ENCODE data around the gene ARRB1. TPM values are rescaled to one million over a fixed set of nuclear protein-coding genes. Genes with fewer than 3 reads are reported as not detected.

ARRB1 gene
- polyA plus RNA-seq, 1 experiment: 15.7 TPM

- DNase-seq (ENCODE audit: low read depth): no peak
- no peak overlapping the region for H3K4me3 ChIP-seq (ENCODE audit: low read depth, low read length)
- POLR2A ChIA-PET: no interaction called here
- TF ChIP-seq CTCF (IDR thresholded peaks at IDR 0.05; ENCODE audit: insufficient read depth, low read depth, low read length): no peak
- H3K36me3 ChIP-seq (ENCODE audit: control insufficient read depth, insufficient read depth, low read length): no peaks in the 10 kb centered on the region
- CTCF ChIA-PET: interaction anchor here (1.6 kb wide), 1 partner anchor 9 kb away, joined by 7 read pairs; no protein-coding TSS in a partner anchor
- H3K27me3 ChIP-seq (ENCODE audit: control insufficient read depth, insufficient read depth, low read length): peaks cover 9% of the 10 kb centered on the region
Observed at GRCh38 chr11:75394085-75394840, 42.8 kb upstream of the ARRB1 start.

- DNase-seq (ENCODE audit: low read depth): no peak
- no peak for TF ChIP-seq CTCF (IDR thresholded peaks at IDR 0.05; ENCODE audit: insufficient read depth, low read depth, low read length)
- Histone ChIP-seq H3K4me3 (ENCODE audit: low read depth, low read length) (no peak overlapping the region), H3K36me3 (ENCODE audit: control insufficient read depth, insufficient read depth, low read length) (no peaks in the 10 kb centered on the region), H3K27me3 (ENCODE audit: control insufficient read depth, insufficient read depth, low read length) (peaks cover 11% of the 10 kb centered on the region)
- POLR2A ChIA-PET: no interaction called here
- CTCF ChIA-PET: interaction anchor here (0.7 to 14.3 kb wide), 11 partner anchors 8 to 141 kb away, joined by 3 to 389 read pairs (median 12); no protein-coding TSS in a partner anchor
Observed at GRCh38 chr11:75389925-75390324, 38.5 kb upstream of the ARRB1 start.

GRCh38 chr11:75389276-75389605 lies 37.8 kb upstream of the ARRB1 start:
- no peak for TF ChIP-seq CTCF (IDR thresholded peaks at IDR 0.05; ENCODE audit: insufficient read depth, low read depth, low read length)
- POLR2A ChIA-PET: no interaction called here
- DNase-seq (ENCODE audit: low read depth): no peak
- H3K4me3 ChIP-seq (ENCODE audit: low read depth, low read length): no peak overlapping the region
- CTCF ChIA-PET: interaction anchor here (0.6 to 14.3 kb wide), 20 partner anchors 9 to 769 kb away, joined by 3 to 389 read pairs (median 6); partner anchors contain the start of genes GDPD5 and RPS3
- H3K36me3 ChIP-seq (ENCODE audit: control insufficient read depth, insufficient read depth, low read length): no peaks in the 10 kb centered on the region
- H3K27me3 ChIP-seq (ENCODE audit: control insufficient read depth, insufficient read depth, low read length): peaks cover 9% of the 10 kb centered on the region

GRCh38 chr11:75388386-75389275 lies 37.2 kb upstream of the ARRB1 start:
- no peak overlapping the region for H3K4me3 ChIP-seq (ENCODE audit: low read depth, low read length)
- ChIA-PET POLR2A (no interaction called here), CTCF (interaction anchor here (0.6 to 14.3 kb wide), 36 partner anchors 9 to 769 kb away, joined by 3 to 389 read pairs (median 4); partner anchors contain the start of genes GDPD5 and RPS3)
- H3K36me3 ChIP-seq (ENCODE audit: control insufficient read depth, insufficient read depth, low read length): no peaks in the 10 kb centered on the region
- no peak for DNase-seq (ENCODE audit: low read depth)
- TF ChIP-seq CTCF (IDR thresholded peaks at IDR 0.05; ENCODE audit: insufficient read depth, low read depth, low read length): peak; percentile 81
- H3K27me3 ChIP-seq (ENCODE audit: control insufficient read depth, insufficient read depth, low read length): peaks cover 9% of the 10 kb centered on the region

Data from BJ (cell line).